ENCODE measurements around the gene HSD17B12. TPM values are rescaled to one million over a fixed set of nuclear protein-coding genes. Genes with fewer than 3 reads are reported as not detected.
"Not testable (repeated sequence)": the region's sequence is repeated elsewhere in the genome, so short reads cannot be mapped to it uniquely, and the experiment has no call there.

HSD17B12 gene
- polyA plus RNA-seq, 3 donors, result 20.4 to 62.4 (median 39.4) TPM

DNA sequence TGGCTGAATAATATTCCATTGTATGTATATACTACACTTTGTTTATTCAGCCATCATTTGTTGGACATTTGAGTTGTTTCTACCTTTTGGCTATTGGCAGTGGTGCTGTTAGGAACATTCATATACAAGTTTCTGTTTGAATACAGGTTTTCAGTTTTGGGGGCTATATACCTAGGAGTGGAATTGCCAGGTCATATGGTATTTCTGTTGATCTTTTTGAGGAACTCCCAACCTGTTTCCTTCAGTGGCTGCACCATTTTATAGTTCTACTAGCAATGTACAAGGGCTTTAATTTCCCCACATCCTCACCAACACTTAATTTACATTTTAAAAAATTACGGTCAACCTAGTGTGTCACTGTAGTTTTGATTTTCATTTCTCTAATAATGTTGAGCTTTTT, 54.6 kb downstream of the HSD17B12 start:
- 90 to 100% (median 97%) methylated on average over 1 of the region's 1 CpG for WGBS, 3 donors
- no peak overlapping the region for H3K27ac ChIP-seq (ENCODE audit: low read depth, low read length)

GRCh38 chr11:43735961-43736360, 55.4 kb downstream of the HSD17B12 start:
- 59 to 68% (median 67%) methylated on average over 4 of the region's 4 CpGs for WGBS, 3 donors

GRCh38 chr11:43736502-43737200, 56.1 kb downstream of the HSD17B12 start:
- 7 to 56% (median 47%) methylated on average over 5 of the region's 5 CpGs for whole genome bisulfite sequencing, 3 donors
- no peak overlapping the region for H3K27ac ChIP-seq (ENCODE audit: low read depth, low read length)

More at GRCh38 chr11:43735961-43736360, 55.4 kb downstream of the HSD17B12 start:
- no peak overlapping the region for H3K27ac ChIP-seq (ENCODE audit: low read depth, low read length)

DNA sequence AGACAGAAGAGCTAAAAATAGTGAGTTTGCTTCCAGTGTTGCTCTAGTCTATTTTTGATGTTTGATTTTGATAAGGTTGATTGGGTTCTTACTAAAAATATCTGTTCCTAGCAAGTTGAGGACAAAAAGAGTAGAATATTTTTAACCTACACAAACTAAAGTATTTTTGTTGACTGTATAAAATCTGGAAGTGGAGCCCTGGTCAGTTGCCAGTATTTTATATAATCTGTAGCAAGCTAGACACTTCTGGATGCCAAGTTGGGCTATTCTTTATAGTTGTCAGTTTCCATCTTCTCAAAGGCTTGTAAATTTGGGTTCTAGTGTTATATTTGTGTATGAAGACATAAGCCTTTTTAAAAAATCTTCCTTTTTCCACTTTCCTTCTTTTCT, 56.7 kb downstream of the HSD17B12 start:
- H3K27ac ChIP-seq (ENCODE audit: low read depth, low read length), result no peak overlapping the region

GRCh38 chr11:43738600-43739409, 58.3 kb downstream of the HSD17B12 start:
- H3K27ac ChIP-seq (ENCODE audit: low read depth, low read length), result no peak overlapping the region
- 28 to 57% (median 51%) methylated on average over 6 of the region's 6 CpGs for WGBS, 3 donors

DNA sequence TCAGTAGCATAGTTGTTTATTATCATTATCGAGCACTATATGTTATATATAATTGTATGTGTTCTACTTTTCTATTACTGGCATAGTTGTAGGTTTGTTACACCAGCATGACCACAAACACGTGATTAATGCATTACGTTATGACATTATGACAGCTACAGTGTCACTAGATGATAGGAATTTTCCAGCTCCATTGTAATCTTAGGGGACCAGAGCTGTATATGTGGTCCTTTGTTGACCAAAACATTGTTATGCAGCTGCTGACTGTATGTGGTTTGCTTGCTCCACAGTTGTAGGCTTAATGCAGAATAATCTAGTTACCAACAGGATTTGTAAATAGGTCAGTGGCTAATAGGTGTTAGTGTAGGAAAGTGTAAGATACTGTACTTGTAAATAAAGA, 66.1 kb downstream of the HSD17B12 start:
- whole genome bisulfite sequencing, 3 donors, result 73 to 96% (median 80%) methylated on average over 3 of the region's 3 CpGs
- H3K27ac ChIP-seq (ENCODE audit: low read depth, low read length), result no peak overlapping the region

DNA sequence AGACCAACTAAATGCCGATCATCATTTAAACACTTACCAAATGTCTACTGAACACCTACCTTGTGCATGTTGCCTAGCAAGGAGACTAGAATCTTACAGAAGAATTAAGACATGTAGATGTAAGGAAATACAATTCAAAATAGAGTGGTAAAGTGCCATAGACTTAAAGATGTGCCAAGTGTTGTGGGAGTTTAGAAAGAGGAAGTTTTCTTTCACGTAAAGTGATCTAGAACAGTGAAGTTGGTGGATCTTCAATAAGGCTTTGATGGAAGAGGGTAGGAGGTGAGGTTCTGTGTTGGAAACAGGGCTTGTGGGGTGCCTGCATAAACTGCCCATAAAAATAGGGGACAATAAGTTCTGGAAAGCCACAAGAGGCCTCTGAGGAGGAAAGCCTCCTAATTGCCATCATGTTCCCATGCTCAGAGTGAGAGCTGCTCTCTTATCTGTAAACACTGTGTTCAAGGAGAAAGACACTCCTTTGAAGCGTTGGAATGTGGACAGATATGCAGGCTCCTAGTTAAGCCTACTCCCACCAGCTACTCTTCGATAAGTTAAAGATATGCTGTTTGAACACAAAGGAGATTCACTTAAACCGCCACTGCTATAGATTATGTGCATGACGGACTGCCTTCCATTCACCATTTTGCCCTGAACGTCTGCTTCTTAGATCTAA, 66.7 kb downstream of the HSD17B12 start:
- 76 to 81% (median 77%) methylated on average over 7 of the region's 7 CpGs for WGBS, 3 donors
- no peak overlapping the region for H3K27ac ChIP-seq (ENCODE audit: low read depth, low read length)

DNA sequence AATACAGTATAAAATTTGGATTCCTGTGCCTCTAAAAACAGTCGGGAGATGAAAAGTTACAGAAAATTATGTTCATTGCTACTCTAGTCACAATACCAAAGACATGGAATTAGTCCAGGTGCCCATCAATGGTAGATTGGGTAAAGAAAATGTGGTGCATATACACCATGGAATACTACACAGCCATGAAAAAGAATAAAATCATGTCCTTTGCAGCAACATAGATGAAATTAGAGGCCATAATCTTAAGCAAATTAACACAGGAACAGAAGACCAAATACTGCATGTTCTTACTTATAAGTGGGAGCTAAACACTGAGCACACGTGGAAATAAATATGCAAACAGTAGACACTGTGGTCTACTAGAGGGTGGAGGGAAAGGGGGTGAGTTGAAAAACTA, 67.6 kb downstream of the HSD17B12 start:
- 96 to 99% (median 98%) methylated on average over 2 of the region's 2 CpGs for WGBS, 3 donors
- no peak overlapping the region for H3K27ac ChIP-seq (ENCODE audit: low read depth, low read length)

DNA sequence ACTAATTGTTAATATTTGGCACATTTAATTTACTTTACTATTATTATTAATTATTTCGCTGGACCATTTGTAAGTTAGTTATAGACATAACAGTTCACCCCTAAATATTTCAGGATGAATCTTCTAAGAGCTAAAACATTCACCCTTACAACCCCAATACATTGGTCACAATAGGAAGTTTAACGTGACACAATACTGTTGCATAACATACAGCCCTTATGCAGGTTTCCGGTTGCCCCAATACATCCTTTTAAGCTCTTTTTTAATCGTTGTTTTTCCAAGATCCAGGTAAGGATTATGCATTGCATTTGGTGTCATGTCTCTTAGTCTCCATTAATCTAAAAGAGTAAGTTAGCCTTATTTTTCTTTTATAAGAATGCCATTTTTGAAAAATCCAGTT, 71.2 kb downstream of the HSD17B12 start:
- H3K27ac ChIP-seq (ENCODE audit: low read depth, low read length), result no peak overlapping the region
- 64 to 94% (median 75%) methylated on average over 4 of the region's 4 CpGs for WGBS, 3 donors

DNA sequence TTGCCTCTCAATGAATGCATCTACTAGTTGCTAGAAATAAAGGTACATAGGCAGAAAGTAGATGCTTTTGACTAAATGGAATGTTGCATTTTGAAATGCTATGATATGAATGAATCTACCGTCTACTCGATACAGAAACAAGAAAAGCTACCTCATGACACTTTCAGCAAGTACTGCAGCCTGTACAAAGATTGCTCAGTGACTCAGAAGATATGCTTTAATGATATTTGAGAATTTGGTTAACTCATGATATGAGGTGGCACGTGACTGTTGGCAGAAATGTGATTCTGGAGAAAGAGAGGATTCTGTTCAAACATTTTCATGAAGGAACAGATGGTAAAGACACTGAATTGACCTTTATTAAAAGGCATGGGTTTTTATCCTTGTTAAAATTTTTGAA, 76.0 kb downstream of the HSD17B12 start:
- no peak overlapping the region for H3K27ac ChIP-seq (ENCODE audit: low read depth, low read length)
- WGBS, 3 donors, result 93 to 96% (median 94%) methylated on average over 3 of the region's 3 CpGs

GRCh38 chr11:43758927-43759326, 78.4 kb downstream of the HSD17B12 start:
- WGBS, 3 donors, result 35 to 78% (median 45%) methylated on average over 4 of the region's 4 CpGs
- H3K27ac ChIP-seq (ENCODE audit: low read depth, low read length), result no peak overlapping the region

GRCh38 chr11:43760902-43761301, 80.4 kb downstream of the HSD17B12 start:
- 92 to 98% (median 93%) methylated on average over 2 of the region's 2 CpGs for WGBS, 3 donors
- no peak overlapping the region for H3K27ac ChIP-seq (ENCODE audit: low read depth, low read length)

GRCh38 chr11:43765194-43765593, 84.7 kb downstream of the HSD17B12 start:
- 97 to 100% (median 98%) methylated on average over 1 of the region's 1 CpG for WGBS, 3 donors

GRCh38 chr11:43768654-43769053, 88.1 kb downstream of the HSD17B12 start:
- H3K27ac ChIP-seq (ENCODE audit: low read depth, low read length), result not testable (repeated sequence)
- WGBS, 3 donors, result 84 to 98% (median 97%) methylated on average over 5 of the region's 5 CpGs

More at GRCh38 chr11:43765194-43765593, 84.7 kb downstream of the HSD17B12 start:
- no peak overlapping the region for H3K27ac ChIP-seq (ENCODE audit: low read depth, low read length)

DNA sequence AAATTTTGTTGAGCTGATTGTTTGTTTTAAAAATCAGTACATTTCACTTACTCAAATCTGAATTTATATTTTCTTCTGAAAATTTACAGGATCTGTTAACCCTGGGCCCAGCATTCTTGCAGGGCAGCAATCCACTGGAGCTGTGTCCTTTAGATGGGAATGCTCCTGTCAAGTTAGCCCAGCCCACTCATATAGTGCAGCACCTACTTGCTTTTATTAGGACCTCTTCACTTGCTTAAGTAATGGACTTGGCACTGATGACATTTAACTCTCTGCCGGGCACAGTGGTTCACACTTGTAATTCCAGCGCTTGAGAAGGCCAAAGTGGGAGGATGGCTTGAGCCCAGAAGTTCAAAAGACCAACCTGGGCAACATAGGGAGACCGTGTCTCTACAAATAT, 89.6 kb downstream of the HSD17B12 start:
- H3K27ac ChIP-seq (ENCODE audit: low read depth, low read length), result no peak overlapping the region
- WGBS, 3 donors, result 94 to 98% (median 97%) methylated on average over 3 of the region's 3 CpGs

- no peak overlapping the region for H3K27ac ChIP-seq (ENCODE audit: low read depth, low read length)
These were observed 92.2 kb downstream of the HSD17B12 start for GRCh38 chr11:43772733-43773132.

DNA sequence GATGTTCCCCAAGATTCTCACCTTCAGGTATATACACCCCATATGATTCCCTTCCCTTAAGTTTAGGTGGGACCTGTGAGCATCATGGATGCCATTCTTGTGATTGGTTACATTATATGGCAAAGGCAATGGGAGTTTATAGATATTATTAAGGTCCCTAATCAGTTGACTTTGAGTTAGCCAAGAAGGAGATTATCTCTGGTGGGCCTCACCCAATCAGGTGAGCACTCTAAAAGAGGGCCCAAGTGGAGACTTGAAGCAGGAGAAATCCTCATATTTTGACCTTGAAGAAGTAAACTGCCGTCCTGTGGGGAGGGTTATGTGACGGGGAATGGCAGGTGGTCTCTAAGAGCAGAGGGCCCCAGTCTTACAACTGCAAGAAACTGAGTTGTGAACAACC, 94.2 kb downstream of the HSD17B12 start:
- whole genome bisulfite sequencing, 3 donors, result 83 to 100% (median 97%) methylated on average over 2 of the region's 2 CpGs
- no peak overlapping the region for H3K27ac ChIP-seq (ENCODE audit: low read depth, low read length)

More at GRCh38 chr11:43772733-43773132, 92.2 kb downstream of the HSD17B12 start:
- 98% methylated on average over 7 of the region's 7 CpGs for WGBS, 3 donors

- WGBS, 3 donors, result 89 to 99% (median 89%) methylated on average over 2 of the region's 2 CpGs
- H3K27ac ChIP-seq (ENCODE audit: low read depth, low read length), result no peak overlapping the region
These were observed 98.8 kb downstream of the HSD17B12 start for GRCh38 chr11:43779306-43779705.

- WGBS, 3 donors, result 93 to 100% (median 100%) methylated on average over 1 of the region's 1 CpG
- no peak overlapping the region for H3K27ac ChIP-seq (ENCODE audit: low read depth, low read length)
These were observed 103.8 kb downstream of the HSD17B12 start for GRCh38 chr11:43784301-43784700.
